Stimulated activated CD4-positive, alpha-beta T cell treated with anti-CD3 and anti-CD28 coated beads, Interleukin-4, amount 100 ng/mL, for 4 hours (primary cell): Measurements from ENCODE around the gene TRAK1.
"Not testable (repeated sequence)": the region's sequence is repeated elsewhere in the genome, so short reads cannot be mapped to it uniquely, and the experiment has no call there.

ENCODE experiments used
- DNase-seq, 2 experiments: peaks; one replicate each; pipeline ENCODE4 v3.0.0-alpha.2; 2020

The TRAK1 gene

GRCh38 chr3:42090973-42091731, at the start of gene TRAK1:
TRAK1 (plus strand) TSS chr3:42091357; CDS start chr3:42091470, 113 bp downstream.
- DNase-seq: no peak

- DNase-seq: no peak
Observed at GRCh38 chr3:42042747-42043098, 48.4 kb upstream of the TRAK1 start.

GRCh38 chr3:42043099-42043813, 47.9 kb upstream of the TRAK1 start:
- no peak for DNase-seq

- no peak for DNase-seq
Observed at GRCh38 chr3:42045708-42046243, 45.4 kb upstream of the TRAK1 start.

- not testable (repeated sequence) for DNase-seq
Observed at GRCh38 chr3:42048526-42048925, 42.6 kb upstream of the TRAK1 start.

GRCh38 chr3:42050126-42050525, 41.0 kb upstream of the TRAK1 start:
- no peak for DNase-seq

- DNase-seq: no peak
Observed at GRCh38 chr3:42051384-42052131, 39.6 kb upstream of the TRAK1 start.

GRCh38 chr3:42052132-42052483, 39.0 kb upstream of the TRAK1 start:
- DNase-seq: no peak

GRCh38 chr3:42052484-42053351, 38.4 kb upstream of the TRAK1 start:
- DNase-seq: no peak

GRCh38 chr3:42053476-42053875, 37.7 kb upstream of the TRAK1 start:
- DNase-seq: no peak

GRCh38 chr3:42055291-42055690, 35.9 kb upstream of the TRAK1 start:
- no peak for DNase-seq

- no peak for DNase-seq
Observed at GRCh38 chr3:42056840-42057239, 34.3 kb upstream of the TRAK1 start.

- DNase-seq: no peak
Observed at GRCh38 chr3:42057561-42058211, 33.5 kb upstream of the TRAK1 start.

GRCh38 chr3:42061025-42061712, 30.0 kb upstream of the TRAK1 start:
- no peak for DNase-seq

GRCh38 chr3:42061713-42062380, 29.3 kb upstream of the TRAK1 start:
- DNase-seq: no peak

- no peak for DNase-seq
Observed at GRCh38 chr3:42062464-42062863, 28.7 kb upstream of the TRAK1 start.

GRCh38 chr3:42063888-42064287, 27.3 kb upstream of the TRAK1 start:
- DNase-seq: no peak

- no peak for DNase-seq
Observed at GRCh38 chr3:42066516-42067181, 24.5 kb upstream of the TRAK1 start.

GRCh38 chr3:42067326-42067725, 23.8 kb upstream of the TRAK1 start:
- no peak for DNase-seq
